HG03175 (cell line): ENCODE results near the gene KRTAP10-3.
"Not testable (repeated sequence)": the region's sequence is repeated elsewhere in the genome, so short reads cannot be mapped to it uniquely, and the experiment has no call there.

Source experiments
- ATAC-seq: cut with Tn5 transposase; IDR thresholded peaks from one replicate; pipeline ENCODE4 v1.9.1; 2021; ENCODE audit warnings: mild to moderate bottlenecking, moderate library complexity; ENCODE audit not compliant: unreplicated experiment

KRTAP10-3 gene

DNA sequence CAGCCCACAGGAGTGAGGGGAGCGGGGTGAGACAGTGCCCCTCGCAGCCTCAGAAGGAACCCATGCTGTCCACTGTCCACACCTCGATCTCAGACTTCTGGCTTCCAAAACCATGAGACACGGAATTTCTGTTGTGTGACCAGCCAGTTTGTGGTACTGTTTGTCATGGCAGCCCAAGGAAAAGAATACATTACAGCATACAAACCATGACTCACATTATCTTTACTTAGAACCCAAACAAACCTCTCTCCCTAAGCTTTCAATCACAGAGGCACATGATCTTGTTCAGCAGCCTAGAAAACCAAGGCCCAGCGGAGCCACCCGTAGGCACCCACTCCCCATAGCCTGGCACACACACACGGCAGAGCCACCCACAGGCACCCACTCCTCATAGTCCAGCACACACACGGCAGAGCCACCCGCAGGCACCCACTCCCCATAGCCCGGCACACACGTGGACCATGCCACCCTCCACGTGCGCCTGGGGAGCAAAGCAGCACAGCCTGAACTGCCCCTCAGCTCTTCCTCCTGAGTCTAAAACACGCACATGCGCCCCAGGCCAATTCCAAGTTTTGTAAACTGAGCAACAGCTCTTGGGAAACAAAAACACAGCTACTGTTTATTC is 14.5 kb upstream of the KRTAP10-3 start:
- no peak for ATAC-seq

DNA sequence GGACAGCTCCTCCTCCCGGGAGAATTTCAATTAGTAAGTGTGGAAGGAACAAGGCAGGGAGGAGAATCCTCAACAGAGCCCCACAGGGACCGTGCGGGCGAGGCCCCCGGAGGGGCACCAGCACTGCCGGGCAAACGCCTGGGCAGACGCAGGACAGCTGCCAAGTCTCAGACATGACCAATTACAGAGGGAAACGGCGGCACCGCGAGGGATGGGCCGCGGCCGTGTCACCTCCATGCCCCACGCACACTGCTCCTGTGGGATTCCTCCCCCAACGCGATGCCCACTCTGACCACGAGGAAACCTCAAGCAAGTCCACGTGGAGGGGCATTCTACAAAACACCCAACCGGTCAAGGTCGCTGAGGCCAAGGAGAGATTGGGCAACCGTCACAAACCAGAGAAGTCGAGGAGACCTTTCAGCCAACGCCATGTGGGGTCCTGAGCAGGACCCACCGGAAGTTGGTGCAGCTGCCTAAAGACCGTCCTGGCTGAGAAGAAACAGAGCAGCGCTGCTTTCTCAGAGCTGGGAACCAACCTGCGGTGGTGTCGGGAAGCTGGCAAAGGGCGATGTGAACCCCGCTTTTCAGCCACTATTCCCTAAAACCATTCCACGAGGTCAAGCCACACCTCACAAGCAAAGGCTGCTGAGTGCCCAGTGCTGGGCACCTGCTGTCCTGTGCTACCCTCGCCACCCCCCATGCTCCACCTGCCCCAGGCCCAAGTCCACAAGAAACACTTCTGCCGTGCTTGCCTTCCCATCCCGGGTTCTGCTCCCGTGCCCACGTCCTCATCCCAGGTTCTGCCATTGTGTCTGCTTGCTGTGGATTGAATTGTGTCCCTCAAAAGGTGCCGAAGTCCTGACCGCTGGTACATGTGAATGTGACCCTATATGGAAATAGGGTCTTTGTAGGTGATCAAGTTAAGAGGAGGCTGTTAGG is 13.5 kb upstream of the KRTAP10-3 start:
- ATAC-seq: no peak

DNA sequence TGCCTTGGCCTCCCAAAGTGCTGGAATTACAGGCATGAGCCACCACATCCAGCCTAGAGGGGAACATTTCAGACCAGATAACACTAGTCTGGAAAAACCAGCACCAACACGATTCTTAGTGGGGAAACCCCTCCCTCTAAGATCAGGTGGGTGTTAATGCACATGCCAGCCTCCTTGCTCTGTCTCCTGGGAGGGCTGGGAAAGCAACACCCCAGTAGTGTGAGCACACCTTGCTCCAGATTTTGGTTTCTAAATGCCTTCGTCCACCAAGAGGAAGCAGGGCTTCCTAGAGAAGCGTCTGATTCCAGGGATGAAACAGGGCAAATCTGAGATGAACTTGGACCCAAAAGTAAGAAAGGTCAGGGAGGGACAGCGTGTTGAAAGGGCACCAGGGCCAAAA is 12.7 kb upstream of the KRTAP10-3 start:
- ATAC-seq: no peak

DNA sequence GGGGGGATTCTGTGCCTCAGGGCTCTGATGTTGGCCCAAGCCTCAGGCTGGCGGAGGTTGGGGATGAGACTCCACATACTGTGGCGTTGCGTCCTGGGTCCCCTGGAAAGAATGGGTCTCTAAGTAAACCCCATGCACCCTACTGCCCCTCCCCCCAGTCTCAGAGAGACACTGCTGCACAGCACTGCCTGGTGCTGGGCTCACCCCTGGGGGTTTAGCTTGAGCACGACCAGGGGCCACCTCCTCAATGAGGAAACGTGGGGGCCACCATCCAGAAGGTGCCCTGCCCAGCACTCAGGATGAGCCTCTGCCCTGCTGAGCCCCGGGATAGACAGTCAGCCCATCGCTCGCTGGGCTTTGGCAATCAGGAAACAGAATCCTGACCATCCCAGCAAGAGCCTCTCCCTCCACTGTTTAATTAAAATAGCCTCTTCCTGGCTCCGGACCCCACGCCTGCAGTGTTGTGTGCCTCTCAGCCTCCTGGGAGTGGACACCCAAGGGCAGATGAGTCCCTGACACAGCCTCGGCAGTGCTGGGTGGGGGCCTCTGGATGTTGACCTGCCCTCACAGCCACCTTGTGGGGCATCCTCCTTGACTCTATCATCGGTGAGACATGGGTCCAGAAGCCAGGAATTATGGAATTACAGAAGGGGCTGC is 11.4 kb upstream of the KRTAP10-3 start:
- no peak for ATAC-seq

DNA sequence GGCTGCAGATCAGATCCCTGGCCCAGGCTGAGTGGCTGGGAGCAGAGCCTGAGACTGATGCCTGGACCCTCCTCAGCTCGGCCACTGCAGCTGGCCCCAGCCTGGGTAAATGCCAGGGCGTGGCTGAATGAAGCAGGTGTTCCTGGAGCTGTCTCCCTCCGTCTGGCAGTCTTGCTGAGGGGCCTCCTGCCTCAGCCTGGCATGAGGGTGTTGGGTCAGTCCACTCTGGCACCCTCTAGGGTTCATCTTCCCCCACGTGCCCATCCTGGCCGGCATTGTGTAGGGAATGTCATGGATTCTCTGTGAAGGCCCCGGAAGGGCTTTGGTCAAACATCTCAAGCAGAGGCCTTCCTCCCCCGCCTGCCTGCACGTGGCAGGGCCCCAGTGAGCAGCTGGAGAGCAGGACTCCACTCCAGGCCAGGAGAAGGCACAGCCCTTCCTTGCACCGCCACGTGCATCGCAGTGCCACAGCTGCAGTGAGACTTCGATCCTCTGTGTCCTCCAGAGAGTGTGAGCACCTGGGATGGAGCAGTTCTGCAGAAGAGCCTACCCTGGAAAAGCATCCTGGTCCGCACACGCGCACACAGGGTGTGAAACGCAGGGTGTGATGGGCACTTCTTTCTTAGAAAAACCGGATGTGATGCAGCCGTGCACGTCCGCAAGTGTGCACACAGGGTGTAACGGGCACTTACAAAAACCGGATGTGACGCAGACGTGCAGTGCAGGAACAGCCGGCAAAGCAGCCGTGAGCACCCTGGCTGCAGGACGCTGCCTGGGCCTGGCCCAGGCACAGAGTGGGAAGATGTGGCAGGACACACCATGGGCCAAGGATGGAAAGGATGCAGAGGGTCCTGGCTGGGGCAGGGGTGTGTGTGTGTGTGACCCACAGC is 10.3 kb upstream of the KRTAP10-3 start:
- no peak for ATAC-seq

DNA sequence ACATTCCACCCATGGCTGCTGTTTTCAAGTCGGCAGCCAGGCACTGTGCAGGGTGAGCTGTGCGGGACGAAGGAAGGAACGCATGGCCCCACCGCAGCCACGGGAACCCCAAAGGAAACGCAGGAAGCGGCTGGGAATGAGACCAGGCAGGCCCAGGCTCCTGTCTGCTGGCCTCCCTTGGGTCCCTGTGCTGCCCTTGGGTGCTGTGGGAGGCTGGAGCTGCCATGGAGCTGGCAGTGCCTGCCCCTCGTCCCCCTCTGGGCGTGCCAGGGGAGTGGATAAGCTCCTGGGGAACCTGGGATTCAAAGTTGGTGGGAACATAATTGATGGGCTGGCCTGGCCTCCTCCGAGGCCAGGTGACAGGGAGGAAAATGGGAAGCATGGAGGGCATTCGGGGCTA is 9.7 kb upstream of the KRTAP10-3 start:
- no peak for ATAC-seq

DNA sequence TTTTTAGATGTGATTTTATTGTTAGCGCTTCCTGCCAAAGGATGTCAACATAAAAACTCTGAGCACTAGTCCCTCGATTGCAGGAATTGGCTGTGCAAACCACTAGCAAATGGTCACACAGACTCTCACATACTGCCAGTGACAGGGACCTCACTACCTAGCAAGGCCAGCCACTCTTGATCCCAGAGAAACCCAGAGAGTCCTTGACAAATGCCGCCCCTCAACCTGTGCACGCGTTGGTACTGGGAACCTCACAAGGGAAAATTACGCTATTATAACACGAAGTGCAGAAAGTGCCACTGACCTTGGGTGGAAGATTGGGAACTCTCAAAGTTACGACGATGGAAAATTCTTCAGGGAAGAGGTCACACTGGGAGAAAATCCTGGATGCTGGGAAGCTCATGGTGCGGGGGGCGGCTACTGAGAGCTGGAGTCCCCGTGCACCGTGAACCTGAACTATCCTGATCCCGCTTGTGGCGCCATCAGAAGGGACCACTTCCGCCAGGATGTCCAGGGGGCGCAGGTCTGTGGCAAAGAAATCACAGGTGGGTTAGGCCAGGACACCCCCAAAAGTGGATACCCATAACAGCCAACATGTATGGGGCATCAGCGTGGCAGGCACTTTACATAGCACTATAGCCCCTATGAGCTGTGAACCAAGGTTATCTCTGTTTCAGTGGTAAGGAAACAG is 9.0 kb upstream of the KRTAP10-3 start:
- no peak for ATAC-seq

DNA sequence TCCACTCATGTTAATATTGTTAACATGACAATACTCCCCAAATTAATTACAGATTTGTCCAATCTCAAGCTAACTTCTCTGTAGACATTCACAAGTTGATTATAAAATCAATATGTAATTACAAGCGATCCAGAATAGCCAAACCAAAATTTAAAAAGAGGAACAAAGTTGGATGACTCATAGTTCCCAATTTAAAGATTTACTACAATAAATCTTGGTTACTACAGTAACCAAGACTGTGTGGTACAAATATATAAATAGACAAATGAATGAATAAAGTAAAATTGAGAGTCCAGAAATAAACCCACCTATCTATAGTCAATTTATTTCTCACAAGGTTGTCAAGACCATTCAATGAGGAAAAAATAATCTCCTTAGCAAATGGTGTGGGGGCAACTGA is 7.8 kb upstream of the KRTAP10-3 start:
- no peak for ATAC-seq

DNA sequence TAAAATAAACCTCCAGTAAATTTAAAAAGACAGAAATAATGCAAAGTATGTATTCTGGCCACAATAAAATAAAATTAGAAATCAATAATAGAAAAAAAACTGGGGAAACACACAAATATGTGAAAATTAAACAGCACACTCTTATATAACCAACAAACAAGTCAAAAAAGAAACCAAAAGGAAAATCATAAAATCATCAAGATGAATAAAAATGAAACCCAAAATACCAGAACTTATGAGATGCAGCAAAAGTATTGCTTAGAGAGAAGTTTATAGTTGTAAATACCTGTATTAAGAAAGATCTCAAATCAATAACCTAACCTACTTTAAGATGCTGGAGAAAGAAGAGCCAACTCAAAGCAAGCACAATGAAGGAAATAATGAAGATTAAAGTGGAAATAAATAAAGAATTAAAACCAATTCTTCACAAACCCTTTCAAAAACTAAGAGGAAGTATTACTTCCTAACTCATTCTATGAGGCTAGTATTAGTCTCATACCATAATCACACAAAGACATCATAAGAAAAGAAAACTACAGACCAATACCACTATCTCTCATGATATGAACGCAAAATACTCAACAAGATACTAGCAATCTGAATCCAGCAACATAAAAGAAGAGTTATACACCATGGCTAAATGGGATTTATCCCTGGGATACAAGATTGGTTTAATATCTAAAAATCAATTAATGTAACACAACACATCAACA is 6.4 kb upstream of the KRTAP10-3 start:
- ATAC-seq: no peak

DNA sequence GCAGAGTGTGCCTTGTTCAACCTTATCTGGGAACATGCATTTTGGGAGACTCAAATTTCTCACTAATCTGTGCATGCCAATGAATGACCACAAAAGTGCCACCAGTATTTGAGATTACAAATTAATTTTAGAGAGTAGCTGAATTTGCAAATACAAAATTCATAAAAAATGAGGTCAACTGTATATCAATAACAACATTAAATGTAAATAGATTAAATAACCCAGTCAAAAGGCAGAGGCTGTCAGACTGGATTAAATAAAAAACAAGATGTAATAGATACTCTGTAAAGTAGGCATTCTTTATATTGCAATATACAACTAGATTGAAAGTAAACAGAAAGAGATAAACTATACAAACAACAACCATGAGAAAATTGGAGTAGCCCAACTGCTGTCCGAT is 5.5 kb upstream of the KRTAP10-3 start:
- ATAC-seq: no peak

DNA sequence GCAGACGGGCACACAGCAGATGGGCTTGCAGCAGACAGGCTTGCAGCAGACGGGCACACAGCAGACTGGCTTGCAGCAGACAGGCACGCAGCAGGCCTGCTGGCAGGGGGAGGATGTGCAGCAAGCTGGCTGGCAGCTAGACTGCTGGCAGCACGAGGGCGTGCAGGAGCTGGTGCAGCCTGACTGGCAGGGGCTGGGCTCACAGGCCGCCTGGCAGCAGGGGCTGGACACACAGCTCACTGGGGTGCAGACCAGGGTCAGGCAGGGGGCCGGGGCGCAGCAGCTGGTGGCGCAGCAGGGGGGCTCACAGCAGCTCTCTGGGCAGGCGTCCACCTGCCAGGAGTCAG is 293 bp downstream of the KRTAP10-3 start:
- ATAC-seq: not testable (repeated sequence)

DNA sequence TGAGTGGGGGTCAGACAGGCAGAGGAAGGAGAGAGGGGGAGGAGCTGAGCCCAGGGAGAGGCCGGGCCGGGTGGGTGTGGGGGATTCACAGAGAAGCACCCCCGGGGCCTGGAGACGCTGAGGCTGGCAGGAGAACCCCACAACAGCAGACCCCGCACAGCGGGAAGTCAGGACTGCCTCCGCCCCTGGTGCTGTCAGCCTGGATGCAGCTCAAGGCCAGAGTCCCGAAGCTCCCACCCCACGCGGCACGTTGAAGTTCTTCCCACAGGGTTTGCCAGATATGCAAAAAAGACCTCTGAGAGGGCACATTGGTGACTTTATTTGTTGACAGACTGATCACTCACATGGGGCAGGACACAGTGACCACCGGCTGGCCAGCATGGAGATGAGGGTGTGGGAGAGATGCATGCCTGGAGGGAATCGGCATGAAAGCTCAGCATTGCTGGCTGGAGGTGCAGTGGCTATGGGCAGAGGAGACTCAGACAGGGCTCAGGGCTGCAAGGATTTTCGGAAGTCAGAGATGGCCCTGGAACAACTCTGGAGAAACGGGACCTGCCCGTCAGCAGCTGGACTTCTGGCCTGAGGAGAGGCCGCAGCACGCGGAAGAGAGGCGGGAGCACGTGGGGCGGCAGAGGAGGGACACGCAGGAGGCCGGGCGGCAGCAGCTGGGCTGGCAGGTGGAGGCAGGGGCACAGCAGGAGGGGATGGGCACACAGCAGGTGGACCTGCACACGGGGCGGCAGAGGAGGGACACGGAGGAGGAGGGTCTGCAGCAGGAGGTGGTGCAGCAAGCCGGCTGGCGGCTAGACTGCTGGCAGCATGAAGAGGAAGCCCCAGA is 885 bp downstream of the KRTAP10-3 start:
- ATAC-seq: no peak

DNA sequence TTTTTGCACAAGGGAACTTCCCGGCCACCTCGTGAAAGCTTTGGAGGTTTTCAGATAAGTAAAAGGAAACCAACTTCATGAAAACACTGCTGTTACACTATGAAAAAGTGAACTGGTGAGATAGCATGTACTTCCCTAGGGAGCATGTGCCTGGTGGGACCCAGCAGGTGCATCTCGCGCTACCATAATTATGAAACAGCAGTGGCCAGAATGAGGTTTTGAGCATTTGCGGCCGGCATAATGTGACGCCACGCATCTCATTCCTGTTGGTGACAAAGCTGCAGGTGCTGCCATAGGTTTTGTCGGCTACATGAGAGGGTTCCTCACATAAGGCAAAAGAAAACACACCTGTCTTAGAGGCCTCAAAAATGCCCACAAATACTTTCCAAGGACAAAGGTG is 1.7 kb downstream of the KRTAP10-3 start:
- no peak for ATAC-seq

DNA sequence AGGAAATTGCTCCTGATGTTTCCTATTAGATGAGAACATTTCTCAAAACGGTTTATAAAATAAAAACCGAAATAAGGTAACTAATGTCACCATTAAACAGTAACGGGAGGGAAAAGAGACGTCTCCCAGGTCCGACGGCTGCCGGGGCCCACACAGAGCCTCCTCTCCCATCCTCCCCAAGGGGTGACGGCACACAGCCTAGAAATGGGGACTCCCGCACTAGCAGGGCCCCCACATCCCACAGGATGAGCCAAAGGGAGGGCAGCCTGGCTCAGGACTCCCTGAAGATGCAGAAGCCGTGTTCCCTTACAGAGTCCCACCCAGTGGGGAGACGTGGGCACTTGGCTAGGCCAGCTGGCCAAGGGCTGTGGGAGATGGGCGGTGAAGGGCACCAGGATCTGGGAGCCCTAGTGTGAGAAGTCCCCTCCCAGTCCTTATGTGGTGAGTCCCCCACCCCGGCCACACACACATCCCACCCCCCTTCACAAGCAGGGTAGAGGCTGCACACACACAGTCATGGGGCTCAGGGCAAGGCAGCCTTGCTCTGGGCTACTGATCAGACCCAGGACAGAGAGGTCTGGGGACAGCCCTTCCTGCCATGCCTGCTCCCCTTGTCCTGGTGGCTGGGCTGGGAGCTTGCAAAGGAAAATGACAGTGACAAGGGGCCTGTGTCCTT is 3.3 kb downstream of the KRTAP10-3 start:
- ATAC-seq: no peak

DNA sequence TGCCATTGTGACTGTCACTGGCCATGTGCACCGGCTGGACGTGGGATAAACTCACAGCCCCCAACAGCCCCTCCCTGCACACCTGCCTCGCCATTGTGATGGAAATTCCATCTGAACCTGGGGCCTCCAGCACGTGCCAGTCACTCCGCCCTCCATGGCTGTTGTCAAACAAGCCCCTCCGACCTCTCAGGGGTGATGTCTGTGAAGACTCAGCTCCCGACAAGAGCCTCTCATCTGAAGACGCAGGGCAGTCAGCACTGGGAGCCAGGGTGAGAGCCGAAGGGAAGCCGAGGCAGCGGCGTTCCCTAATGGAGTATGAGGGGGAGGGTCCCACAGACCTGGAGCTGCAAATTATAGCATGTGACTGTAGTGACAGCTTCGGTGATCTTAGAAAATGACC is 5.9 kb downstream of the KRTAP10-3 start:
- no peak for ATAC-seq

DNA sequence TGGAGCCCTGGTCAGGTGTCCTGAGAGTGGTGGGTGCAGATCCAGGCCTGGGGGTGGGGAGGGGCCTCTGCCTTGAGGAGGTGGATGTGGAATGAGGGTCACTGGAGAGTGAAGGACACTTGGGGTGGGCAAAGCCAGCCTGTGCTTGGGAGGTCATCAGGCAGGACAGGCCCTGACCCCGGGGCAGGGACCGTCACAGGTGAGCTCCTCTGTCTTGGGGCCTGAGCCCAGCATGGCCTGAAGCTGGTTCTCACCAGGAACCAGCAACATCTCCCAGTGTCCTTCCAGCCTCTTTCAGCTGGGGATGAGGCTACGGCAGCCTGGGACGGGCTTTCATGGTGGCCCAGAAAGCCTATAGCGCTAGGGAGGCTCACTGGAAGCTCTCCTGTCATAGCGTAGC is 6.5 kb downstream of the KRTAP10-3 start:
- ATAC-seq: no peak

DNA sequence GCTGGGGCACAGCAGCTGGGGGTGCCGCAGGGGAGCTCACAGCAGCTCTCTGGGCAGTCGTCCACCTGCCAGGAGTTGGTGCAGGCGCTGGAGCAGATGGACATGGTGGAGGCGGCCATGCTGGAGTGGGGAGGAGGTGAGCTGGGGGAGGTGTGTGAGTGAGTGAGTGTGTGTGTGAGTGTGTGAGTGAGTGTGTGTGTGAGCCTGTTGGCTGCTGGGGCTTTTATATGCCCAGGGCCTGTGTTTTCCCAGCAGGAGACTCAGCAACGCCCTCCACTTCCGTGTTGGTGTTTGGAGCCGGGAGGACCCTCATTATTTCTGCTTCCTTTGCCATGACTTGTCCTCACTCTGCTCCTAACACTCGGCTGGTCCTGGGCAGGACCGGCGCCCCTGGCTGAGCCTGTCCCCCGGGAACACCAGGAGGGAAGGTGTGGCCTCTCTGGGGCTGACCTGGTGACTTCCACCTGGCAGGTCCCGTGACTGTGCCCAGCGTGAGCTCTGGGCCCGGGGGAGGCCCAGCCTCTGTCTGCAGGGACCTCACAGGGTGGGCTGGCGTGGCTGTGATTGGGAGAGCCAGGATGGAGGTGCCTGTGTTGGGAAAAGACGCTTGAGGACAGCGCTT is 7.1 kb downstream of the KRTAP10-3 start, which contains the start of gene KRTAP10-2:
KRTAP10-2 (minus strand) TSS at position 166 of the 622 bp plus-strand sequence; CDS start at position 119, 47 bp downstream.
- ATAC-seq: no peak

DNA sequence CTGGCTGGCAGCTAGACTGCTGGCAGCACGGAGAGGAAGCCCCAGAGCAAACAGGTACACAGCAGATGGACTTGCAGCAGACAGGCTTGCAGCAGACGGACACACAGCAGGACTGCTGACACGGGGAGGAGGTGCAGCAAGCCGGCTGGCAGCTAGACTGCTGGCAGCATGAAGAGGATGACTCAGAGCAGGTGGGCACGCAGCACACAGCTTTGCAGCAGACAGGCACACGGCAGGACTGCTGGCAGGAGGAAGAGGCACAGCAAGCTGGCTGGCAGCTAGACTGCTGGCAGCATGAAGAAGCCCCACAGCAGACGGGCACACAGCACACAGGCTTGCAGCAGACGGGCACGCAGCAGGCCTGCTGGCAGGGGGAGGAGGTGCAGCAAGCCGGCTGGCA is 7.8 kb downstream of the KRTAP10-3 start:
- no peak for ATAC-seq
